GM19043 (cell line): ENCODE data around the gene LIPC.

Experiments
- ATAC-seq: cut with Tn5 transposase; IDR thresholded peaks from one replicate; pipeline ENCODE4 v1.9.1; 2021; ENCODE audit warnings: low read depth; ENCODE audit not compliant: unreplicated experiment

Gene LIPC

GRCh38 chr15:58490888-58491473 is 59.2 kb downstream of the LIPC start:
- ATAC-seq: no peak

GRCh38 chr15:58491499-58492202 is 59.9 kb downstream of the LIPC start:
- ATAC-seq: no peak

GRCh38 chr15:58492661-58493397 is 61.0 kb downstream of the LIPC start:
- no peak for ATAC-seq

- ATAC-seq: no peak
Measured at GRCh38 chr15:58494567-58494966, 62.8 kb downstream of the LIPC start.

GRCh38 chr15:58495891-58496408 is 64.2 kb downstream of the LIPC start:
- ATAC-seq: no peak

GRCh38 chr15:58497046-58497785 is 65.4 kb downstream of the LIPC start:
- no peak for ATAC-seq

- ATAC-seq: no peak
Measured at GRCh38 chr15:58498821-58499580, 67.2 kb downstream of the LIPC start.

GRCh38 chr15:58501006-58501405 is 69.2 kb downstream of the LIPC start:
- ATAC-seq: no peak

GRCh38 chr15:58501636-58502188 is 69.9 kb downstream of the LIPC start:
- no peak for ATAC-seq

- ATAC-seq: no peak
Measured at GRCh38 chr15:58503139-58504027, 71.6 kb downstream of the LIPC start.

- ATAC-seq: no peak
Measured at GRCh38 chr15:58504674-58505234, 73.0 kb downstream of the LIPC start.

- no peak for ATAC-seq
Measured at GRCh38 chr15:58505581-58505980, 73.8 kb downstream of the LIPC start.

GRCh38 chr15:58506064-58506490 is 74.3 kb downstream of the LIPC start:
- no peak for ATAC-seq

GRCh38 chr15:58506783-58507668 is 75.2 kb downstream of the LIPC start:
- no peak for ATAC-seq

- no peak for ATAC-seq
Measured at GRCh38 chr15:58509556-58509955, 77.8 kb downstream of the LIPC start.

GRCh38 chr15:58510715-58511598 is 79.2 kb downstream of the LIPC start:
- no peak for ATAC-seq

- ATAC-seq: no peak
Measured at GRCh38 chr15:58511599-58511987, 79.8 kb downstream of the LIPC start.
